HEK293 (cell line): Measurements from ENCODE around the gene TMEM272.
A peak's percentile ranks its signal among the peaks of the same experiment; 100 is the strongest.

Experiments
- CTCF ChIA-PET: fragments of 350-600 bp; formaldehyde crosslinking; extraction: SDS; loops from one replicate; lab custom pipeline; 2021; ENCODE audit warnings: antibody characterized with exemption; lab: Yijun Ruan, JAX
- POLR2A ChIA-PET: fragments of 300-600 bp; formaldehyde crosslinking; extraction: SDS; loops from one replicate; lab custom pipeline; 2020; ENCODE audit warnings: antibody characterized with exemption, inconsistent platforms; lab: Yijun Ruan, JAX
- H3K27ac ChIP-seq: fragments of 200-500 bp; sonication (Bioruptor generic); 2 replicates; pipeline ENCODE4 v1.5.1; 2014; ENCODE audit warnings: low read depth, low read length, control low read depth, inconsistent platforms; ENCODE audit errors: extremely low read depth
- H3K36me3 ChIP-seq, 2 experiments: fragments of 200-500 bp in 1 of 2; sonication (Bioruptor generic) in 1 of 2; 1 replicate in 1 of 2; 2 replicates in 1 of 2; pipeline ENCODE4 v1.5.1; 2014 to 2017; ENCODE audit warnings: inconsistent platforms in 2 of 2, low read length in 2 of 2; ENCODE audit not compliant: control insufficient read depth in 2 of 2, insufficient read depth in 1 of 2
- H3K4me1 ChIP-seq: fragments of 200-500 bp; sonication (Bioruptor generic); 2 replicates; pipeline ENCODE4 v1.5.1; 2014; ENCODE audit warnings: mild to moderate bottlenecking, low read length, inconsistent platforms; ENCODE audit not compliant: control insufficient read depth, insufficient read depth
- H3K4me3 ChIP-seq: 2 replicates; pipeline ENCODE4 v1.5.1; 2011; ENCODE audit warnings: low read depth, mild to moderate bottlenecking, control low read depth, low read length, moderate library complexity
- H3K9me3 ChIP-seq: fragments of 200-500 bp; sonication (Bioruptor generic); 2 replicates; pipeline ENCODE4 v1.5.1; 2014; ENCODE audit warnings: low read depth, low read length, inconsistent platforms; ENCODE audit not compliant: control insufficient read depth, insufficient read depth
- BCL11A ChIP-seq: fragments of 450-650 bp; formaldehyde crosslinking; IDR thresholded peaks from 2 replicates; pipeline ENCODE4 v1.5.1; 2016; ENCODE audit warnings: low read depth, missing biosample characterization, missing genetic modification characterization
- KLF10 ChIP-seq: fragments of 450-650 bp; IDR thresholded peaks from 2 replicates; pipeline ENCODE4 v1.5.1; 2018; ENCODE audit warnings: missing biosample characterization, mild to moderate bottlenecking, missing genetic modification characterization
- REST ChIP-seq: fragments of 450-650 bp; formaldehyde crosslinking; IDR thresholded peaks from 2 replicates; pipeline ENCODE4 v1.5.1; 2016; ENCODE audit warnings: missing biosample characterization, missing genetic modification characterization
- SP3 ChIP-seq: fragments of 450-650 bp; formaldehyde crosslinking; IDR thresholded peaks from 2 replicates; pipeline ENCODE4 v1.5.1; 2016; ENCODE audit warnings: missing biosample characterization, missing genetic modification characterization
- YY2 ChIP-seq: fragments of 450-650 bp; formaldehyde crosslinking; IDR thresholded peaks from 2 replicates; pipeline ENCODE4 v1.5.1; 2016; ENCODE audit warnings: missing biosample characterization, missing genetic modification characterization
- ZFHX2 ChIP-seq: fragments of 450-650 bp; formaldehyde crosslinking; conservative IDR thresholded peaks from 2 replicates; pipeline ENCODE4 v1.5.1; 2016; ENCODE audit warnings: missing biosample characterization, missing genetic modification characterization
- ZFP3 ChIP-seq: fragments of 450-650 bp; formaldehyde crosslinking; IDR thresholded peaks from 2 replicates; pipeline ENCODE4 v1.5.1; 2016; ENCODE audit warnings: low read depth, missing biosample characterization, missing genetic modification characterization
- ZNF132 ChIP-seq: fragments of 450-650 bp; formaldehyde crosslinking; IDR thresholded peaks from 2 replicates; pipeline ENCODE4 v1.5.1; 2017; ENCODE audit warnings: missing biosample characterization, missing genetic modification characterization, borderline replicate concordance
- ZNF146 ChIP-seq: fragments of 450-650 bp; formaldehyde crosslinking; IDR thresholded peaks from 2 replicates; pipeline ENCODE4 v1.5.1; 2016; ENCODE audit warnings: missing biosample characterization, missing genetic modification characterization
- ZNF223 ChIP-seq: fragments of 450-650 bp; formaldehyde crosslinking; IDR thresholded peaks from 2 replicates; pipeline ENCODE4 v1.5.1; 2016; ENCODE audit warnings: missing biosample characterization, missing genetic modification characterization
- ZNF239 ChIP-seq: fragments of 450-650 bp; formaldehyde crosslinking; IDR thresholded peaks from 2 replicates; pipeline ENCODE4 v1.5.1; 2016; ENCODE audit warnings: missing biosample characterization, missing genetic modification characterization
- ZNF248 ChIP-seq: fragments of 450-650 bp; formaldehyde crosslinking; IDR thresholded peaks from 2 replicates; pipeline ENCODE4 v1.5.1; 2017; ENCODE audit warnings: missing biosample characterization, missing genetic modification characterization
- ZNF280C ChIP-seq: fragments of 450-650 bp; formaldehyde crosslinking; IDR thresholded peaks from 2 replicates; pipeline ENCODE4 v1.5.1; 2016; ENCODE audit warnings: missing biosample characterization, missing genetic modification characterization
- ZNF37A ChIP-seq: fragments of 450-650 bp; IDR thresholded peaks from 2 replicates; pipeline ENCODE4 v1.5.1; 2018; ENCODE audit warnings: missing biosample characterization, missing genetic modification characterization
- ZNF529 ChIP-seq: fragments of 450-650 bp; formaldehyde crosslinking; IDR thresholded peaks from 2 replicates; pipeline ENCODE4 v1.5.1; 2017; ENCODE audit warnings: missing genetic modification characterization, missing biosample characterization; ENCODE audit not compliant: insufficient replicate concordance
- ZNF596 ChIP-seq: fragments of 450-650 bp; IDR thresholded peaks from 2 replicates; pipeline ENCODE4 v1.5.0; 2018; ENCODE audit warnings: missing biosample characterization, mild to moderate bottlenecking, missing genetic modification characterization, moderate library complexity
- ZNF654 ChIP-seq: fragments of 450-650 bp; formaldehyde crosslinking; IDR thresholded peaks from 2 replicates; pipeline ENCODE4 v1.5.1; 2016; ENCODE audit warnings: low read depth, missing biosample characterization, missing genetic modification characterization
- ZNF76 ChIP-seq: fragments of 450-650 bp; formaldehyde crosslinking; IDR thresholded peaks from 2 replicates; pipeline ENCODE4; 2016; ENCODE audit warnings: low read depth, missing biosample characterization, missing genetic modification characterization, borderline replicate concordance
- ZXDB ChIP-seq: fragments of 450-650 bp; formaldehyde crosslinking; IDR thresholded peaks from 2 replicates; pipeline ENCODE4 v1.5.1; 2016; ENCODE audit warnings: missing biosample characterization, missing genetic modification characterization
- TF ChIP-seq, protein P1 (sequence below): fragments of 450-650 bp; formaldehyde crosslinking; optimal IDR thresholded peaks from 2 replicates; pipeline ENCODE3; 2016; ENCODE audit warnings: missing biosample characterization, mild to moderate bottlenecking, missing genetic modification characterization
- TF ChIP-seq, protein P2 (sequence below): fragments of 450-650 bp; formaldehyde crosslinking; IDR thresholded peaks from 2 replicates; pipeline ENCODE4 v1.5.1; 2016; ENCODE audit warnings: missing biosample characterization, missing genetic modification characterization

Gene TMEM272

GRCh38 chr13:51833980-51834379 lies 11.0 kb downstream of the TMEM272 start:
- no peaks in the 10 kb centered on the region for H3K36me3 ChIP-seq
- H3K27ac ChIP-seq = no peak overlapping the region
- CTCF ChIA-PET = interaction anchor here (0.8 to 1.1 kb wide), 3 partner anchors 16 to 617 kb away, joined by 3 to 5 read pairs (median 3); partner anchors contain the start of gene VPS36
- H3K4me3 ChIP-seq = no peak overlapping the region
- H3K9me3 ChIP-seq = no peaks in the 10 kb centered on the region
- no peak for TF ChIP-seq ZNF132 (tag by site-specific recombination)
- TF ChIP-seq ZNF280C = no peak
- TF ChIP-seq ZNF248 = no peak
- TF ChIP-seq, protein P1, sequence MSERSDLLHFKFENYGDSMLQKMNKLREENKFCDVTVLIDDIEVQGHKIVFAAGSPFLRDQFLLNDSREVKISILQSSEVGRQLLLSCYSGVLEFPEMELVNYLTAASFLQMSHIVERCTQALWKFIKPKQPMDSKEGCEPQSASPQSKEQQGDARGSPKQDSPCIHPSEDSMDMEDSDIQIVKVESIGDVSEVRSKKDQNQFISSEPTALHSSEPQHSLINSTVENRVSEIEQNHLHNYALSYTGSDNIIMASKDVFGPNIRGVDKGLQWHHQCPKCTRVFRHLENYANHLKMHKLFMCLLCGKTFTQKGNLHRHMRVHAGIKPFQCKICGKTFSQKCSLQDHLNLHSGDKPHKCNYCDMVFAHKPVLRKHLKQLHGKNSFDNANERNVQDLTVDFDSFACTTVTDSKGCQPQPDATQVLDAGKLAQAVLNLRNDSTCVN (tag by site-specific recombination) = no peak
- no peak for TF ChIP-seq KLF10 (tag by site-specific recombination)
- no peak for TF ChIP-seq ZNF596 (tag by site-specific recombination)
- no peak for TF ChIP-seq ZNF146 (tag by site-specific recombination)
- TF ChIP-seq ZNF223 = no peak
- TF ChIP-seq, all 188 proteins: peak for 0
- POLR2A ChIA-PET = no interaction called here
- no peaks in the 10 kb centered on the region for H3K4me1 ChIP-seq

DNA sequence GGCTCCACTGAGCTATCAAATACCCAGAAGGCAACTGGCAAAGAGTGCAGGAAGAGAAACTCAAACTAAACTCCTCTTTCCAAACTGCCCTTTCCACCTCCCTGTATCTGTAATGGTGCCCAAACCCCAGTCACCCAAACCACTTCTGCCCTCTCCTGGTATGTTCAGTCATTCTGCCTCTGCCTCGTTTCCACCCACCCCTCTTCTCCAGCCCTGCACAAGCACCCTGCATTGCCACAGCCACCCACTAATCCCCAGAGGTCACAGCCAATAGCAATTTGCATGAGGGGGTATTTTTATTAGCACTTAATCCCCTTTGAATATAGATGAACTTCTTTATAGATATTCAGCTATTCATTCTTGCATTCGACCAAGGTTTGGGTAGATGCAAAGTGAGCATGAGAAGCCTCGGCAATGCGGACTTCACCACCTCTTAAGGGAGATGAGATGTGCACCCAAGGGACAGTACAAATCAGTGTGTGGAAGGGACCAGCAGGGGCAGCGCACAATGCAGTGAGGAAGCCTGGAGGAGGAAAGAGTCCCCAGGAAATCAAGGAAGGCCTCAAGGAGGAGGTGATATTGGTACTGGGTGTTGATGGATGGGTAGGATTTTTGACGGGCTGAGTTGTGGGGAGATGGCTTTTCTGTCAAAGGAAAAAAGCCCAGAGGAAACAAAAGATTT lies 12.4 kb downstream of the TMEM272 start:
- Histone ChIP-seq H3K36me3 (no peaks in the 10 kb centered on the region), H3K27ac (no peak overlapping the region), H3K4me3 (no peak overlapping the region), H3K4me1 (no peaks in the 10 kb centered on the region), H3K9me3 (no peaks in the 10 kb centered on the region)
- ChIA-PET CTCF (interaction anchor here (0.7 to 2.5 kb wide), 4 partner anchors 12 to 118 kb away, joined by 4 to 18 read pairs (median 4); no protein-coding TSS in a partner anchor), POLR2A (no interaction called here)
- TF ChIP-seq ZNF76 (tag by site-specific recombination) = no peak
- TF ChIP-seq ZNF654 (tag by site-specific recombination) = peak; percentile 56
- peak; percentile 38; the same call in 1 of the 2 replicates for TF ChIP-seq ZFHX2
- no peak for TF ChIP-seq ZXDB (tag by site-specific recombination)
- no peak for TF ChIP-seq SP3 (tag by site-specific recombination)
- TF ChIP-seq ZNF529 = no peak
- no peak for TF ChIP-seq ZNF239
- no peak for TF ChIP-seq ZNF37A (tag by site-specific recombination)
- TF ChIP-seq ZFP3 = 0 out of 2 replicates have a peak, but pooled peaks have one; percentile 20

DNA sequence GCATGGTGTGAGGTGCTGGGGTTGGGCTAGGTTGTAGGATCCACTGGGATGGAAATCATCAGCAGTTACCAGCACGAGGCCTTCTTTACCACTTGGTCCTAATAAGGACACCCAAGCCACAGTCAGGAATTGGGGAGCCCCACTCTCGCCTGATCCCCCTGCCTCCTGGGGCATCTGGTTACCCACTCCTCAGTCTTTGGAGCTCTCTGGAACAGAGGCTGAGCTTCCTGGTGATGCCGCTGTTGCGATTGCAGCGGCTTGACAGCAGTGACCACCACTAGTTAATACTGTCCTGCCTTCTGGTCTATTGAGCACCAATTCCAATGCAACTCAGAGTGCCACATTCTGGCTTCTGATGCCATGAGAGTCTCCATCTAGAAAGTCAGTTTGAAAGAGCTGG lies 13.5 kb downstream of the TMEM272 start:
- Histone ChIP-seq H3K36me3 (no peaks in the 10 kb centered on the region), H3K4me1 (no peaks in the 10 kb centered on the region), H3K9me3 (no peaks in the 10 kb centered on the region), H3K27ac (no peak overlapping the region), H3K4me3 (no peak overlapping the region)
- ChIA-PET POLR2A (no interaction called here), CTCF (interaction anchor here (1.0 to 2.5 kb wide), 3 partner anchors 11 to 34 kb away, joined by 4 to 18 read pairs (median 5); no protein-coding TSS in a partner anchor)
- TF ChIP-seq, protein P2, sequence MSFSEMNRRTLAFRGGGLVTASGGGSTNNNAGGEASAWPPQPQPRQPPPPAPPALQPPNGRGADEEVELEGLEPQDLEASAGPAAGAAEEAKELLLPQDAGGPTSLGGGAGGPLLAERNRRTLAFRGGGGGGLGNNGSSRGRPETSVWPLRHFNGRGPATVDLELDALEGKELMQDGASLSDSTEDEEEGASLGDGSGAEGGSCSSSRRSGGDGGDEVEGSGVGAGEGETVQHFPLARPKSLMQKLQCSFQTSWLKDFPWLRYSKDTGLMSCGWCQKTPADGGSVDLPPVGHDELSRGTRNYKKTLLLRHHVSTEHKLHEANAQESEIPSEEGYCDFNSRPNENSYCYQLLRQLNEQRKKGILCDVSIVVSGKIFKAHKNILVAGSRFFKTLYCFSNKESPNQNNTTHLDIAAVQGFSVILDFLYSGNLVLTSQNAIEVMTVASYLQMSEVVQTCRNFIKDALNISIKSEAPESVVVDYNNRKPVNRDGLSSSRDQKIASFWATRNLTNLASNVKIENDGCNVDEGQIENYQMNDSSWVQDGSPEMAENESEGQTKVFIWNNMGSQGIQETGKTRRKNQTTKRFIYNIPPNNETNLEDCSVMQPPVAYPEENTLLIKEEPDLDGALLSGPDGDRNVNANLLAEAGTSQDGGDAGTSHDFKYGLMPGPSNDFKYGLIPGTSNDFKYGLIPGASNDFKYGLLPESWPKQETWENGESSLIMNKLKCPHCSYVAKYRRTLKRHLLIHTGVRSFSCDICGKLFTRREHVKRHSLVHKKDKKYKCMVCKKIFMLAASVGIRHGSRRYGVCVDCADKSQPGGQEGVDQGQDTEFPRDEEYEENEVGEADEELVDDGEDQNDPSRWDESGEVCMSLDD (tag by site-specific recombination) = no peak
- TF ChIP-seq REST (tag by site-specific recombination) (no peak), ZNF223 (no peak), YY2 (tag by site-specific recombination) (no peak), BCL11A (tag by site-specific recombination) (no peak), ZNF596 (tag by site-specific recombination) (no peak)
